ENCODE results near the gene EPS8L2. TPM values are rescaled to one million over a fixed set of nuclear protein-coding genes. Genes with fewer than 3 reads are reported as not detected.
A peak's percentile ranks its signal among the peaks of the same experiment; 100 is the strongest.

EPS8L2 gene
- total and polyA plus RNA-seq, 2 of the 13 experiments (the other 11 are each of a cell fraction or from before 2014, with no cell fraction given): 89.3 to 416 TPM

GRCh38 chr11:706957-707816 lies 1.2 kb downstream of the EPS8L2 start (continued):
- no peak for TF ChIP-seq FOXA1 (IDR thresholded peaks at IDR 0.05)
- peak; percentile 32 for TF ChIP-seq FOXA1 (CRISPR knock-in tag; IDR thresholded peaks at IDR 0.05)
- TF ChIP-seq ZNF235 (CRISPR knock-in tag; IDR thresholded peaks at IDR 0.05; ENCODE audit: borderline replicate concordance): peak; percentile 62
- TF ChIP-seq PHB2 (IDR thresholded peaks at IDR 0.05; ENCODE audit: partially characterized antibody): no peak
- no peak; the same call in 1 of the 2 replicates for TF ChIP-seq ZNF431 (CRISPR knock-in tag; IDR thresholded peaks at IDR 0.05; ENCODE audit: borderline replicate concordance, low read depth)
- TF ChIP-seq ZNF468 (CRISPR knock-in tag; IDR thresholded peaks at IDR 0.05): no peak
- peak; percentile 99 for TF ChIP-seq ZMYM2 (CRISPR knock-in tag; IDR thresholded peaks at IDR 0.05)
- TF ChIP-seq ARNT2 (CRISPR knock-in tag; IDR thresholded peaks at IDR 0.05; ENCODE audit: low read depth): peak; percentile 88
- TF ChIP-seq ZFP1 (CRISPR knock-in tag; IDR thresholded peaks at IDR 0.05): no peak
- no peak for TF ChIP-seq BCLAF1 (IDR thresholded peaks at IDR 0.05)
- no peak for TF ChIP-seq ZNF660 (CRISPR knock-in tag; IDR thresholded peaks at IDR 0.05; ENCODE audit: borderline replicate concordance, low read depth)
- TF ChIP-seq EZH2 (conservative IDR thresholded peaks at IDR 0.05; ENCODE audit: low read depth, low read length): no peak
- peak; percentile 44; the same call in 1 of the 2 replicates for TF ChIP-seq SIN3A (IDR thresholded peaks at IDR 0.05; ENCODE audit: borderline replicate concordance, low read depth, low read length)
- peak; percentile 93 for TF ChIP-seq FOXC1 (CRISPR knock-in tag; IDR thresholded peaks at IDR 0.05; ENCODE audit: borderline replicate concordance)
- no peak for TF ChIP-seq ZBTB44 (CRISPR knock-in tag; IDR thresholded peaks at IDR 0.05)
- TF ChIP-seq ZNF556 (CRISPR knock-in tag; IDR thresholded peaks at IDR 0.05; ENCODE audit: borderline replicate concordance): 0 out of 2 replicates have a peak, but pooled peaks have one; percentile 84
- no peak for TF ChIP-seq GMEB2 (CRISPR knock-in tag; IDR thresholded peaks at IDR 0.05; ENCODE audit: low read depth)
- TF ChIP-seq HIC2 (CRISPR knock-in tag; IDR thresholded peaks at IDR 0.05; ENCODE audit: low read depth): peak; percentile 87; the same call in 1 of the 2 replicates

Data from HepG2 (cell line).